HepG2 (cell line): ENCODE results near the gene ZNF793. TPM values are rescaled to one million over a fixed set of nuclear protein-coding genes. Genes with fewer than 3 reads are reported as not detected.
A peak's percentile ranks its signal among the peaks of the same experiment; 100 is the strongest.

Experiments used
- ATAC-seq: fragments of 200-7000 bp; cut with Tn5 transposase; 3 replicates; pipeline ENCODE4 v1.9.1; 2020; ENCODE audit warnings: mild to moderate bottlenecking, moderate library complexity
- BruUV-seq: library from RNA; stranded (reverse); fragments of 400-500 nt; replicated peaks from 2 replicates; lab custom pipeline; 2021; lab: Mats Ljungman, UMichigan
- CTCF ChIA-PET: fragments of 300-600 bp; formaldehyde crosslinking; extraction: SDS; loops from one replicate; lab custom pipeline; 2021; ENCODE audit warnings: low total read pairs, inconsistent platforms, low intra/inter-chr PET ratio; lab: Yijun Ruan, JAX
- POLR2A ChIA-PET: fragments of 350-600 bp; sonication (Branson Sonifier 250); formaldehyde crosslinking; loops from one replicate; lab custom pipeline; 2020; ENCODE audit warnings: antibody characterized with exemption, inconsistent platforms; lab: Yijun Ruan, JAX
- DNase-seq: peaks from one replicate; pipeline ENCODE4 v3.0.0-alpha.2; 2015; ENCODE audit warnings: low spot score
- FAIRE-seq: peaks from 3 replicates; lab custom pipeline; 2011; peaks lifted over from hg19 to GRCh38; lab: Jason Lieb, UNC
- H2AFZ ChIP-seq: one replicate; pipeline ENCODE4 v1.6.1; 2011; ENCODE audit warnings: low read length, inconsistent platforms
- H3K27ac ChIP-seq: fragments of 300-600 bp; 3 replicates; pipeline ENCODE4 v1.8.0; 2011; ENCODE audit warnings: mixed run types, mild to moderate bottlenecking, mixed read lengths, low read length, inconsistent platforms; ENCODE audit not compliant: insufficient read depth; ENCODE audit errors: extremely low read length
- H3K27me3 ChIP-seq, 2 experiments: fragments of 200-600 bp in 1 of 2; 2 replicates in 1 of 2; 3 replicates in 1 of 2; pipeline versions ENCODE4 v1.6.0 to v1.8.0; 2011; ENCODE audit warnings: low read length in 2 of 2, mild to moderate bottlenecking in 2 of 2, moderate library complexity in 2 of 2, inconsistent platforms in 1 of 2; ENCODE audit not compliant: insufficient read depth in 2 of 2, control insufficient read depth in 1 of 2
- H3K36me3 ChIP-seq, 2 experiments: fragments of 200-600 bp in 1 of 2; replicated peaks in 1 of 2; 2 replicates in 1 of 2; 3 replicates in 1 of 2; pipeline versions ENCODE4 v1.5.1 to v1.8.0; 2011; ENCODE audit warnings: low read length in 2 of 2, inconsistent platforms in 1 of 2; ENCODE audit not compliant: insufficient read depth in 2 of 2, control insufficient read depth in 1 of 2
- H3K4me1 ChIP-seq: 2 replicates; pipeline ENCODE4 v1.5.1; 2012; ENCODE audit warnings: low read length, inconsistent platforms; ENCODE audit not compliant: insufficient read depth
- H3K4me2 ChIP-seq: 2 replicates; pipeline ENCODE4 v1.6.0; 2011; ENCODE audit warnings: low read depth, low read length, inconsistent platforms
- H3K4me3 ChIP-seq, 3 experiments: fragments of 200-600 bp in 1 of 3; sonication (generic), shearing (Covaris generic) in 1 of 3; replicated peaks in 1 of 3; 2 replicates each; pipeline ENCODE4 v1.5.1; 2011 to 2016; ENCODE audit warnings: low read length in 3 of 3, inconsistent platforms in 2 of 3, low read depth in 2 of 3, mild to moderate bottlenecking in 2 of 3, control low read depth in 1 of 3, mixed read lengths in 1 of 3; ENCODE audit not compliant: insufficient read depth in 1 of 3
- H3K79me2 ChIP-seq: one replicate; pipeline ENCODE4 v1.6.1; 2011; ENCODE audit warnings: low read length, inconsistent platforms; ENCODE audit not compliant: insufficient read depth
- H3K9ac ChIP-seq: 2 replicates; pipeline ENCODE4 v1.6.0; 2011; ENCODE audit warnings: mild to moderate bottlenecking, low read depth, low read length, inconsistent platforms; ENCODE audit not compliant: insufficient read depth
- H3K9me3 ChIP-seq: 2 replicates; pipeline ENCODE4 v1.5.1; 2012; ENCODE audit warnings: mild to moderate bottlenecking, low read length
- H4K20me1 ChIP-seq: 2 replicates; pipeline ENCODE4 v1.6.0; 2011; ENCODE audit warnings: inconsistent platforms, mild to moderate bottlenecking, low read length, moderate library complexity; ENCODE audit not compliant: insufficient read depth
- GATAD1 ChIP-seq: IDR thresholded peaks from 2 replicates; pipeline ENCODE4 v1.6.1; 2016; ENCODE audit warnings: missing genetic modification reagents, missing compliant biosample characterization
- LBX2 ChIP-seq: sonication (generic); formaldehyde crosslinking; IDR thresholded peaks from 2 replicates; pipeline ENCODE4 v1.5.0; 2020; ENCODE audit warnings: missing genetic modification reagents, mild to moderate bottlenecking, borderline replicate concordance
- MYC ChIP-seq: sonication (generic); formaldehyde crosslinking; IDR thresholded peaks from 2 replicates; pipeline ENCODE4 v1.9.0; 2021; ENCODE audit warnings: missing genetic modification reagents, borderline replicate concordance
- NFKBIZ ChIP-seq: IDR thresholded peaks from 2 replicates; pipeline ENCODE4 v1.6.1; 2018; ENCODE audit warnings: missing genetic modification reagents, missing compliant biosample characterization
- SOX5 ChIP-seq: IDR thresholded peaks from 2 replicates; pipeline ENCODE4 v1.6.1; 2016; ENCODE audit warnings: borderline replicate concordance
- ZBTB7B ChIP-seq: sonication (generic); formaldehyde crosslinking; IDR thresholded peaks from 2 replicates; pipeline ENCODE4 v1.4.0; 2020; ENCODE audit warnings: missing genetic modification reagents
- ZGPAT ChIP-seq: IDR thresholded peaks from 2 replicates; pipeline ENCODE4 v1.6.1; 2016; ENCODE audit warnings: mild to moderate bottlenecking
- ZZZ3 ChIP-seq: sonication (generic); formaldehyde crosslinking; IDR thresholded peaks from 2 replicates; pipeline ENCODE4 v1.4.0; 2020; ENCODE audit warnings: missing genetic modification reagents, mild to moderate bottlenecking, borderline replicate concordance
- WGBS: methylation state at CpG from one replicate; pipeline ENCODE4 v1.1.6; 2017; ENCODE audit warnings: low lambda C conversion rate; 5-methylcytosine and 5-hydroxymethylcytosine counted together
- in situ Hi-C: cut with HindIII; loops from 2 replicates; pipeline ENCODE4 v1.10.0; 2017; ENCODE audit warnings: low pct_unique_long_range_greater_than_20kb; ENCODE audit not compliant: extremely low pct_ligation_motif_present
- intact Hi-C: fragments of 100-400 bp; cut with micrococcal nuclease; formaldehyde crosslinking; loops from one replicate; pipeline ENCODE4 v1.10.0; 2022; ENCODE audit not compliant: unreplicated experiment
- polyA plus RNA-seq, 8 experiments: library from polyadenylated mRNA; depleted of rRNA in 3 of 8; stranded (reverse) in 7 of 8; unstranded in 1 of 8; fragments of >200 nt; fragmentation: Illumina TruSeq in 4 of 8; extraction: Trizol in 4 of 8; gene quantifications; 2 replicates each; pipeline versions ENCODE4 v1.2.1 to v1.2.3, GENCODE V29; 2011 to 2016; ENCODE audit warnings: low read depth in 4 of 8, missing spikeins in 1 of 8, mixed read lengths in 1 of 8; ENCODE audit not compliant: insufficient read depth in 1 of 8
- total RNA-seq, 5 experiments: library from RNA; depleted of rRNA; stranded (reverse); fragments of >200 nt; fragmentation: Illumina TruSeq; extraction: Trizol; gene quantifications; 2 replicates each; pipeline ENCODE4 v1.2.3, GENCODE V29; 2016; ENCODE audit warnings: low read depth in 1 of 5
- TF ChIP-seq, protein P1 (sequence below): sonication (generic); formaldehyde crosslinking; IDR thresholded peaks from 2 replicates; pipeline ENCODE4 v1.4.0; 2020; ENCODE audit warnings: missing genetic modification reagents, low read depth, mild to moderate bottlenecking, borderline replicate concordance

ZNF793 gene
- total and polyA plus RNA-seq, 2 of the 13 experiments (the other 11 are each of a cell fraction or from before 2014, with no cell fraction given) = 0.13 to 0.35 TPM

GRCh38 chr19:37470216-37470615, 36.5 kb upstream of the ZNF793 start:
- H4K20me1 ChIP-seq = no peaks in the 10 kb centered on the region
- no peak overlapping the region for H3K27ac ChIP-seq
- H3K9ac ChIP-seq = peak overlapping the region; percentile 72; the same call in 1 of the 2 replicates
- H3K36me3 ChIP-seq = no peaks in the 10 kb centered on the region
- in situ Hi-C loops = no loop called here
- 69% methylated on average over 4 of the region's 4 CpGs for WGBS
- no peaks in the 10 kb centered on the region for H3K79me2 ChIP-seq
- BruUV-seq = no TSS peak
- H2AFZ ChIP-seq = no peak overlapping the region
- DNase-seq = no peak
- H3K4me1 ChIP-seq = peaks cover 30% of the 10 kb centered on the region
- H3K27me3 ChIP-seq = no peaks in the 10 kb centered on the region; a peak in 1 of 5 replicates
- FAIRE-seq = no peak
- no peak for ATAC-seq
- TF ChIP-seq ZGPAT = no peak
- no peak for TF ChIP-seq GATAD1 (CRISPR knock-in tag)
- TF ChIP-seq SOX5 (CRISPR knock-in tag) = no peak
- no peak for TF ChIP-seq NFKBIZ
- TF ChIP-seq LBX2 (CRISPR knock-in tag) = no peak
- no peak for TF ChIP-seq ZZZ3 (CRISPR knock-in tag)
- TF ChIP-seq ZBTB7B (CRISPR knock-in tag) = no peak
- TF ChIP-seq MYC = no peak
- TF ChIP-seq, protein P1, sequence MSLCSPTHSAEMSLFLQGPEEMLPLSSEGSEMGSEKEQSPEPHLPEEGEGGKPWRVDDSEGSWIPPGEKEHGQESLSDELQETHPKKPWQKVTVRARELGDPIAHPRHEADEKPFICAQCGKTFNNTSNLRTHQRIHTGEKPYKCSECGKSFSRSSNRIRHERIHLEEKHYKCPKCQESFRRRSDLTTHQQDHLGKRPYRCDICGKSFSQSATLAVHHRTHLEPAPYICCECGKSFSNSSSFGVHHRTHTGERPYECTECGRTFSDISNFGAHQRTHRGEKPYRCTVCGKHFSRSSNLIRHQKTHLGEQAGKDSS = no peak
- TF ChIP-seq, all 625 proteins: peak for 0
- Histone ChIP-seq H3K4me2 (peak overlapping the region; percentile 83), H3K9me3 (peaks cover 22% of the 10 kb centered on the region), H3K4me3 (peak overlapping the region; percentile 80 to 94 (median 85); a peak in 5 of 6 replicates)
- CTCF ChIA-PET = no interaction called here
- intact Hi-C loops = no loop called here
- POLR2A ChIA-PET = no interaction called here
